AG04449 (cell line): Measurements from ENCODE around the gene EQTN.

Experiments used
- CTCF ChIA-PET: fragments of 350-600 bp; formaldehyde crosslinking; extraction: SDS; loops from one replicate; lab custom pipeline; 2021; ENCODE audit warnings: antibody characterized with exemption; lab: Yijun Ruan, JAX
- POLR2A ChIA-PET: fragments of 400-600, 350-600 bp; formaldehyde crosslinking; extraction: SDS; loops from one replicate; lab custom pipeline; 2020; ENCODE audit warnings: antibody characterized with exemption, inconsistent platforms; lab: Yijun Ruan, JAX
- DNase-seq: peaks from one replicate; pipeline ENCODE4 v3.0.0-alpha.2; 2010; ENCODE audit warnings: low read depth, low spot score
- H3K4me3 ChIP-seq: 2 replicates; pipeline ENCODE4 v1.5.1; 2011; ENCODE audit warnings: low read depth, mild to moderate bottlenecking, control low read depth, low read length
- CTCF ChIP-seq: IDR thresholded peaks from one replicate; pipeline ENCODE4 v1.5.1; 2011; ENCODE audit warnings: mild to moderate bottlenecking, moderate library complexity, low read length, control low read depth, inconsistent platforms; ENCODE audit not compliant: insufficient read depth; ENCODE audit errors: missing control alignments

EQTN gene

GRCh38 chr9:27282269-27282668 lies 14.7 kb downstream of the EQTN start:
- H3K4me3 ChIP-seq, result no peak overlapping the region
- DNase-seq, result no peak
- ChIA-PET POLR2A (no interaction called here), CTCF (interaction anchor here (3.7 kb wide), 1 partner anchor 250 kb away, joined by 27 read pairs; no protein-coding TSS in a partner anchor)
- no peak for TF ChIP-seq CTCF

GRCh38 chr9:27280860-27281259 lies 16.1 kb downstream of the EQTN start:
- CTCF ChIA-PET, result interaction anchor here (3.7 kb wide), 1 partner anchor 248 kb away, joined by 27 read pairs; no protein-coding TSS in a partner anchor
- DNase-seq, result no peak
- no peak overlapping the region for H3K4me3 ChIP-seq
- TF ChIP-seq CTCF, result no peak
- POLR2A ChIA-PET, result no interaction called here

DNA sequence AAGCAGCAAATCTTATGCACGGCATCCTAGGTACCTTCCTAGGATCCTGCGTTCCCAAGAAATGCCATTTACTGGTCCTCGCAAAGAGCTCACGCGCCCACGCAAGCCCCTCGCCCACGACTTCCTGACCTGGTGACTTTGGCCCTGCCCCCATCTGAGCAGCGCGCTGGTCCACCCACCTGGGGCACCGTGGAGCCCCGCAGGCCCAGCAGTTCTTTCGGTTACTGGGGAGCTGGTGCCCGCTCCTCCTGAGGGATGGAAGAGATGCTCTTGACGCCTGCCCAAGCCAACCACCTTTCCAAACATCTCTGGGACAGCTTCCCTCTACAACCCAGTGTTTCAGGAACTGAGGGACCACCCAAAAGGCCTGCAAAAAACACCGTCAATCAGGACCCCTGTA lies 16.7 kb downstream of the EQTN start:
- CTCF ChIA-PET, result interaction anchor here (0.8 to 3.7 kb wide), 4 partner anchors 11 to 248 kb away, joined by 3 to 27 read pairs (median 4); no protein-coding TSS in a partner anchor
- POLR2A ChIA-PET, result no interaction called here
- TF ChIP-seq CTCF, result no peak
- DNase-seq, result no peak
- H3K4me3 ChIP-seq, result no peak overlapping the region

DNA sequence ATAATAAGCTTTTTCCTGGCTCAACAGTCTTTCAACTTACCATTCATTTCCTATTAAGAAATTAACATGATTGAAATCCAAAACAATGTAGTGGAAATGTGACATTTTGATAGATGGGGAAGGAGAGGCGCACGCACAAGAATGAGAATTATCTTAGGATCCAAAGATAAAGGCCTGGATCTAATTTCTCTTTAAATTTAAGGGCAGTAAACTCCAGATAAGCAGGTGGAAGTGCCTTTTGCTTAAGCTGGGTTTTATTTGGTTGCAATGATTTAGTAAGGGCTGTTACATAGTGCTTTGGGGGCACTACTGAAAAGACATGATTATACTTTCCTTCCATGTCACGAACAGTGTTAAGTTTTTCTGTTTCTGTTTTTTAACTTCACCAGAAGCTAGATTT lies 17.3 kb downstream of the EQTN start:
- ChIA-PET POLR2A (no interaction called here), CTCF (interaction anchor here (0.8 to 3.7 kb wide), 5 partner anchors 11 to 335 kb away, joined by 3 to 27 read pairs (median 3); no protein-coding TSS in a partner anchor)

GRCh38 chr9:27278374-27278773 lies 18.6 kb downstream of the EQTN start:
- TF ChIP-seq CTCF, result no peak
- no peak for DNase-seq
- ChIA-PET POLR2A (no interaction called here), CTCF (interaction anchor here (0.7 to 1.2 kb wide), 4 partner anchors 13 to 326 kb away, joined by 3 to 4 read pairs (median 4); no protein-coding TSS in a partner anchor)
- no peak overlapping the region for H3K4me3 ChIP-seq

More for the DNA sequence above, 17.3 kb downstream of the EQTN start:
- no peak for DNase-seq
- no peak for TF ChIP-seq CTCF
- H3K4me3 ChIP-seq, result no peak overlapping the region

- H3K4me3 ChIP-seq, result no peak overlapping the region
- TF ChIP-seq CTCF, result peak; percentile 50
- DNase-seq, result no peak
These were observed 20.5 kb downstream of the EQTN start for GRCh38 chr9:27276193-27277030.

More at GRCh38 chr9:27276193-27277030, 20.5 kb downstream of the EQTN start:
- ChIA-PET CTCF (interaction anchor here (0.7 to 7.3 kb wide), 29 partner anchors 8 to 384 kb away, joined by 3 to 101 read pairs (median 4); partner anchors contain the start of gene CAAP1), POLR2A (no interaction called here)
